ENCODE measurements around the gene BCORL1.

Gene BCORL1

DNA sequence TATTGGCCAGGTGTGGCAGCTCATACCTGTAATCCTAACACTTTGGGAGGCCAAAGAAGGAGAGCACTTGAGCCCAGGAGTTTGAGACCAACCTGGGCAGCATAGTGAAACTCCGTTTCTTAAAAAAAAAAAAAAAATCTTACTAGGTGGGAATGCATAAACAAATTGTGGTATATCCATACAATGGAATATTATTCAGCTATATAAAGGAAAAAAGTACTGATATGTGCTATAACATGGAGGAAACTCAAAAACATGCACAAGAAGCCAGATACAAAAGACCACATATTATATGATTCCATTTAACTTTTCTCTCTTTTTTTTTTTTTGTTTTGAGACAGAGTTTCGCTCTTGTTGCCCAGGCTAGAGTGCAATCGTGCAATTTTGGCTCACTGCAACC is 13.5 kb upstream of the BCORL1 start:
- no peak for DNase-seq

DNA sequence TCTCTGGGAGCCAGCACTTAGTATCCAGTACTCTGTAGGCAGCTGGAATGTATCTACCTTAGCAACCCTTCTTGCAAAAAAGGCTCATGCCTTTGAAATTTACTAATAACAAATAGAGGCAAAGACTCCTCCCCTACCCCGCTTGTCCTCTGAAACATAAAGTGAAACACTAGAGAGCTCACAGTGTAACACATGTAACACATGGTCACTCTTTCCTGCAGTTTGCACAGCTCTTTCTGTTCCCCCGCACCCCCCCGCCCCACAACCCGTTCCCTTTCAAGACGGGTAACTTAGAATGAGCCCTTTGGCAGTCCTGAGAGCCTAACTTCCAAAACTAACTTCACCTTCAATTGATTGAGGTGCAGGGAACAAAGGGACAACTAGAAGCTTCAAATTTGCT is 6.0 kb upstream of the BCORL1 start:
- no peak for DNase-seq

DNA sequence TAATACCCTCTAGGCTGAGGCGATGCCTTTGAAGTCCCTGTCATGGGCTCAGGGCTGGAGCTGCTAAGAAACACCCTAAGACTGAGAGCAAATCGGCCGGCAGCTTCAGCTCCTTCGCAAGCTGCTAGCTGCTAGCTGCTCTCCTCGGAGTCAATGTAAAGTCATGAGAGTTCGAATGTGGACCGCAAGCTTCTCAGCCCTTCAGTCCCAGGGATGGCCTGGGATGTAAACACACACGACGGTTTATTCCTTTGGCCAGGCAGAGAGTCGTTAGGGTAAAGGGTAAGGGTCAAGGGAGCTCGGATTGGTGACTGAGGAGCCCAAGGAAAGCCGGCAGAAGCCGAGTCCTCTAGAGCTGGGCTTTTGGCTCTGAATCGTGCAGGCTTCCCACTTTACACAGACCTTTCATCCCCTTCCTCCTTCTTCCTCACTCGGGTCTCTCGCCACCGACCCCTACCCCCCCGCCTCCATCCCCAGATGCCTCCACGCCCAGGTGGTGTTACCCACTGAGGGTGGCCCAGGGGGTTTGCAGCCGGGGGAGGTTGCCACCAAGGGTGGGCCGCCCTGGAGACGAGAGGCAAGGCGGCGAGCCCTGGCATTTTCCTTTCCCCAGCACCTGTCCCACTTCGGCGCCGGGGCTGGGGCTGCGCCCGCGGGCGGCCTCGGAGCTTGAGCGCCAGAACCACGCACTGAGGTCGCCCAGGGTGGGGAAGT is 3.1 kb upstream of the BCORL1 start:
- DNase-seq: no peak

DNA sequence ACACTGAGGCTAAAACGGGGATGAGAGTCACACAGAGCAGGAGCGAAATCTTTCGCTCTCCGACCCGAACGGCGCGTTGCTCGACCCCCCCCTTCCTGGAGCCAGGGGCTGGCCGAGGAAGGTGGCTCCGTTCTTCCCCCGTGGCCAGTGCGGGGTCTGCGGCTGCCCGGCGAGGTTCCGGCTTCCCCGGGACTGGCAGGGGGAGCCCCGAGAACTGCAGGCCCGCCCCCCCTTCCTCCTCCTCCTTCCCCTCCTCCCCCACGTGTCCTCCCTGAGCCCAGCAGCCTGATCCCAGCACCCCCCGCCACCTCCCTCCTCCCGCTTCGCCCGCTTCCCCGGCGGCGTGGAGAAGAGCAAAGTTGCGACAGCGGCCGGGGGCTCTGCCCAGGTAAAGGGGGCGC is 2.4 kb upstream of the BCORL1 start:
- DNase-seq: no peak

DNA sequence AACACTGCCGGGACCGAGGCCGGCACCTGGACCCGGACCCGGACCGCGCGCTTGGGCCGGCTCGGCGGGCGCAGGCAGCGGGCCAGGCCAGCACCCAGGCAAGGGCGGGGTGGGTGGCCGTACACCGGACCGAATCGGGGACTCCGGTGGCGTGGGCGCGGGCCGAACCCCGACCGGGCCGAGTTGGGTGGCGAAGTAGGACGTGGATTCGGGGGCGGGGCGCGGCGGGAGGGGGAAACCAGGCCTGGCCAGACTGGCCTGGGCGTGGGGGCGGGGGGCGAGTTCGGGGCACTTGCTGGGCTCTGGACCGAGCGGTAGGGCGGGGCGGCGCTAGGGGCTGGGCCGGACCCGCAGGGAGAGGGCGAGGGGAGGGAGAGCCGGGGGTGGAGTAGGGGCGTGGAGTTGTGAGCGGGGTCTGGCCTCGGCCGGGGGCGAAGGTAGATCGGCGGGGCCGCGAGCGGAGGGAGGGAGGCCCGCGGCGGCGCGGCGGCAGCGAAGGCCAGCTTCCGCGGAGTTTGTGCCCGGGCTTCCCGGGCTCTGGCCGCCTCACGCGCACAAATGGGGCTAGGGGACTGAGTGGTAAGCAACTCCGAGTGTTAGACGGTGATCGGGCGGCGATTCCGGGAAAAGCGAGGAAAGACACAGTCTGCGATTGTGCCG is 1.8 kb upstream of the BCORL1 start:
- DNase-seq: no peak

DNA sequence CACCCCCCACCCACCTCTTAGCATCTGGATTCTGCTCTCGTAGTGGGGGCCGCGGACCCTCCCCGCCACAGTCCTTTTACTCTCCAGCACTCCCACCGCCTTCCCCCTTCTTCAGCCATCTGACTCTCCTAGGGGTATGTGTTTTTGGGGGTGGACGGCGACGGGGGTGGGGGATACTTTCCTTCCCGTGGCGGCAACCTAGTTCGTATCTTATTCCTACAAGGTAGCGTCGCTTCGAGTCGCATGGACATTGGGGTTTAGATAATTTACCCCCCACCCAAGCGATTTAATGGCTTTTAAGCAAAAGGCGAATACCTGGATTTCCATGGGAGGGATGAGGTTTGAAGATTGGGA is 1.3 kb upstream of the BCORL1 start:
- no peak for DNase-seq

DNA sequence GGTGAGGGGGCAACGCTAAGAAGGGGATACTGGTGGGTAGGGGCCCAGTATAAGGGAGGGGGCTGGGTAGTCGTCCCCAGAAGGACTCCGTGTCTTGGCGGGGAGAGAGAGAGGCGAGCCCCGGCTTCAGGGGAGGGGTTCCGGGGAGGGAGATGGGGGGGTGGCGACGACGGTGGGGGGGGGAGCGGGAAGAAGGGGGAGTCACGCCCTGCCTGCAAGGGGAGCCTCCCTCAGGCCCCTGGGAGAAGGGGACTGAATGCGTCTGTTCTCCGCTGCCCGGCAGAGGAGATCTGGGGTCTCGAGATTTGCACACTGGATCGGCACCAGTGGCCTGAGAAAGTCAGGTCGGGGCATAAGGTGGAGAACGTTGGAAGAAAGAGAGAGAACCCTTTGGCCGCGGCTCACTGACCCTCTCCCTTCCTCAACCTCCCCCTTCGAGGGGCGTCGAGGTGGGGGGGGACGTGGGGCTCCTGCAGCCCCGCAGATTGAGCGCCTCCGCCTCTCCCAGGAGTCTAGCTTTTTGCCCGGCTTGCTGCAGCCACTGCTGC is 609 bp upstream of the BCORL1 start:
- no peak for DNase-seq

DNA sequence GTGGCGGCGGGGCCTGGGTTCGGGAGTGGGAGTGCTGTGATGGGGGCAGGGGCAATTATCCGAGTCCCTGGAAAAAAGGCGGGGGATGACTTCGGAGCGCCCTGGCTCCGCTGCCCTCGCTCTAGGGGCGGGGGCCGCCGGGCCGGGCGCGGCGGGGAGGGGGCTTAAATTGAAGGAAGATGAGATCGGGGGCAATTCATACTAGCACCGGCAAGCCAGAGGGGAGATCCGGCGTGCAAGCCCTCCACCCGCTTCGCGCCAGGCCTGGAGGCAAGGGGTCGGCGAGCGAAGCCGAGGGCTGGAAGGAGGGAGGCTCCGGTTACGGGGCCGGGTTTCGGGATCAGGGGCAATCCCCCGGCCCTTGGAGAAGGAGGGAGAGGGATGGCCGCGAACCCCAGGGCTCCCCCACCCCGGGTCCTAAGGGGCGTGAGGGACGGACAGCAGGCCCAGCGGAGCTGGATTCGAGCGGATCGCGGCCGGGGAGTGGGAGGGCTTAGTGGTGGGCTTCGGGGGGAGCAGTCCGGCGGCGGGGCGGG is 1.2 kb downstream of the BCORL1 start:
- no peak for DNase-seq

DNA sequence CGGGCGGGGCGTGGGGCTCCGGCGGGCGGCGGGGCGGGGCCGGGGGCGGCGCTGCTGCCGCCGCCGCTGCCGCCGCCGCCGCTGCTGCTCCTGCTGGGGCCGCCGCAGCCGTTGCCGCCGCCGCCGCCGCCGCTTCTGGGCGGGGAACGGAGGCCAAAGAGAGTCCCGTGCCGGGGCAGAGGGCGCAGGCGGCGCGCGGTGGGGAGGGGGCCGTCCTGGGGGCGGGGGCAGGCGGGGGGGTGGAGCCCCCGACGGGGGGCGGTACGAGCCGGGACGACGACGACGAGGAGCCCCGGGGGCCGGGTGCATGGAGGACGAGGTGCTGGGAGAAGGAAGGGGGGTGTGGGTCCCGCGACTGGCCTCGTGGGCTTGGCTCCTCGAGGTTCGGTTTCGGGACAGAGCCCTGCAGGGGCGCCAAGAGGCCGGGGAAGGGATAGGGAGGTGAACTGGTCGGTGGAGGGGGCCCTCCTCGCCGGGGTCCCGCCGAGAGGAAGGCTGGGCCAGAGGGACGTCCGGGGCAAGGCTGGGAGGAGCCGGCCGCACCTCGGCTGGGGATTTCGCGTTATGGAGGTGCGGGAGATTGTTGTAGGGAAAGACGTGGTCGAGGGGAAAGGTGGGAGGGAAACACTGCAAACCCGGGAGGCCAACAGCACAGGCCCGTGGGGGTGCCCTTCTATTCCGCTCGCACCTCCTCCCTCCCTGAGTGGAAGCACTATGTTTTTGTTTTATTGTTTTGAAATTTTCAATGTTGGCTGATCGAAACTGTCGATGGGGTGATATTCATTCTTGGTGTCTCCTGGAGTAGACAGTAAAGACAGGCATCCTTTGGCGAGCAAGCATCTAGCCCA is 1.9 kb downstream of the BCORL1 start:
- no peak for DNase-seq

DNA sequence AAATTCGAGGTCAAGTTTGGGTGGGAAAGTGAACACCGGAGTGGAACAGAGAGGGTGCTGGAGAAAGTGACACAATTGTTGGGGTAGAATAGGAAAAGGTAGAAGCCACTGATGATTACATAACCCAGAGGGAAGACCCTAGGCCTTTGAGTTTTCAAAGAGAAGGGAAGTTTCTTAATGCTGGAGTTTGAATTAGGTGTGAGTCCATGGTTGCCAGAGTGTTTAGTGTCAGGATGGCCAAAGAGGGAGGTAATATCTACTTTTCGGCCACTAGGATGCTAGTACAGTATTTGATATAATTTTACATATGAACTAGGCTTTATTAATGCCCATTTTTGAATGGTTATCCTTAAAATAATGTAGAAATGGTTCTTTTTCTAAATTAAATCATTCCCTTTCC is 5.4 kb downstream of the BCORL1 start:
- no peak for DNase-seq

DNA sequence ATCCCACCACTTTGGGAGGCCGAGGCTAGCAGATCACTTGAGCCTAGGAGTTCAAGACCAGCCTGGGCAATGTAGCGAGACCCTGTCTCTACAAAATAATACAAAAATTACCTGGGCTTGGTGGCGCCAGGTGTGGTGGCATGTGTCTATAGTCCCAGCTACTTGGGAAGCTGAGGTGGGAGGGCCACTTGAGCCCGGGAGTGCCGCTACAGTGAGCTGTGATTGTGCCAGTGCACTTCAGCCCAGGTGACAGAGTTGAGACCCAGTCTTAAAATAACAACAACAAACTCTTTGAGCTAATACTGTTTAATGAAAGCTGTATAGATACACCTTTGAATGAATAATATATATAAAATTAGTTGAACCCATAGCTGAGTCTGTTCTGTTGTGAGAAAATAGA is 9.7 kb downstream of the BCORL1 start:
- DNase-seq: no peak

DNA sequence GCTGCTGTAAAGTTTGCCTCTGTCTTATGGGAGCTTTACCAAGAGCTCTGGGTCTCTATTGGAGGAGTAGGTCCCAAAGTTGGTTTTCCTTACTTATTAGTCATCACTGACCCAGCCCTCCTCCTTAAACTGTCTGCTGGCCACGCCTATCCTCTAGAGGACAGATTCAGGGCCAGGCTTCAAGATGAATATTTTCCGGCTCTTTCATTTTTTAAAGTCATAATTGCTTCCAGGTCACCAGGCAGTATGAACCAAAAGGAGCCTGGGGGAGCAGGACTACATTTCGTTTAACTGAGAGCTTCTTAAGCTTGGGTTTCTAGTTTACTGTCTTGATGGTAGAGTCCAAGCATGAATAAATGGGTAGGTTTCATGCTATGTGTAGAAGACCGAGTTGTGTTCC is 13.7 kb downstream of the BCORL1 start:
- DNase-seq: no peak

DNA sequence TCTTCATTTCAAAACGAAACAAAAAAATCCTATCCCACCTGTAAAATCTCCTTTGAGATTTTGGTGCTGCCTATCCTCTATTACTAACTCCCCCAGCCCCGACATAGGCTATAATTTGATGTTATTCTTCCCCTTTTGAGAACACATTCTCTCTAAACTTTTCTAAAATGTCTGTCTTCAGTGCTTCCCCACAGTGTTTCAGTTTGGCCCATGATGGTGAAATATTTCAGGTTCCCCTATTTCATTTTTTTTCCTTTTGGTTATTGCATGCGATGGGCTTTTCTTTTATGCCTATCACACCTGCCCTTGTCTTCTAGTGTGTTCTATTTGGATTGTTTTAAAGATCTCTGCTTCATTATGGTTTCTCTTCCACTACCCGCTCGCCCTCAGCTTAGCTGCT is 14.7 kb downstream of the BCORL1 start:
- DNase-seq: no peak

DNA sequence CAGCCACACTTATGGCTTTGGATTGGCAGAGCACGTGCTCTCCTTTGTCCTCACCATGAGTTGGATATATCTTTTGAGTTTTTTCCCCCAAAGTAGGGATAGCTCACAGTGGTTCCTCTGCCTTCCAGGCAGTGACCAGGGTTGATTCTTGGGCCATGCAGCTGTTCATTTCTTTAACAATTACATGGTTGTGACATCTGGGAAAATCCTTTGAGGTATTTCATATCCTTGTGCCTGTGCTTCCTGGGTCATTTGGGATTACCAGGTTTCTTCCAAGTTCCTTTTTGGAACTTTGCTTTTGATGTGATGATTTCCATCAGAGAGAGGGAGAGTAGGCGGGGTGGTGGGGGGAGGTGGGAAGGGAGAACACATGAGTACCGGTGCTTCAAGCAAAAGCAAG is 15.6 kb downstream of the BCORL1 start:
- DNase-seq: no peak

DNA sequence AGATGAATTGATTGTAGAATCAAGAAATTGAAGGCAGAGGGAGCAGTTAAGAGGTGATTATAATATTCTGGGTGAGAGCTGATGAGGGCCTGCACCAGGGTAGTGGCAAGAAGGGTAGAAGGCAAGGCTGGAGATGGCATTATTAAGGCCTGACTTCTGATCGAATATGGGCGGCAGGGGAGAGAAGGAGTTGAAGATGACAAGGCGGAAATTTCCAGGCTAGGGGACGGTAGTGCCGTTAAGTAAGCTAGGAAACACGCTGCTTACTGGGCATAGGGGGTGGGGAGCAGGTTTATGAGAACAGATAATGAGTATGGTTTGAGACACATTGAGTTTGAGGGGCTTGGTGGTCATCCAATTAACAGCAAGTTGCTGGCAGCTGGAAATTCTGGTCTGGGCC is 19.5 kb downstream of the BCORL1 start:
- DNase-seq: no peak

DNA sequence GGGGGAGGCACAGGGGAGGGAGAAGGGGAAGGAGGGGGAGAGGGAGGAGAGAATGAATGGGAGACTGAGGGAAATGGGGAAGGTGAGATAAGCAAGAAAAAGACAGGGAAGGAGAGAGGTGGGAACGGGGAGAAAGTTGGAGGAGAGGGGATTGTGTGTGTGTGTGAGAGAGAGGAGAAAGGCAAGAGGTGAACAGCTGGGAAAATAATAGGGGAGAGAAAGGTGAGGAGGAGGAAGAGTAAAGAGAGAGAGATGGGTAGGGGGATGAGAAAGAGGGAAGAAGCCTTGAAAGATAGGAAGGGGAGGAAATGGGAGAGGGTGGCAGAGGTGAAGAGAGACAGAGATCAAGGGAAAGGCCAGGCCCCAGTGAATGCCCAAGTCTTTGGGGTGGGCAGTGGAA is 20.1 kb downstream of the BCORL1 start:
- DNase-seq: no peak

DNA sequence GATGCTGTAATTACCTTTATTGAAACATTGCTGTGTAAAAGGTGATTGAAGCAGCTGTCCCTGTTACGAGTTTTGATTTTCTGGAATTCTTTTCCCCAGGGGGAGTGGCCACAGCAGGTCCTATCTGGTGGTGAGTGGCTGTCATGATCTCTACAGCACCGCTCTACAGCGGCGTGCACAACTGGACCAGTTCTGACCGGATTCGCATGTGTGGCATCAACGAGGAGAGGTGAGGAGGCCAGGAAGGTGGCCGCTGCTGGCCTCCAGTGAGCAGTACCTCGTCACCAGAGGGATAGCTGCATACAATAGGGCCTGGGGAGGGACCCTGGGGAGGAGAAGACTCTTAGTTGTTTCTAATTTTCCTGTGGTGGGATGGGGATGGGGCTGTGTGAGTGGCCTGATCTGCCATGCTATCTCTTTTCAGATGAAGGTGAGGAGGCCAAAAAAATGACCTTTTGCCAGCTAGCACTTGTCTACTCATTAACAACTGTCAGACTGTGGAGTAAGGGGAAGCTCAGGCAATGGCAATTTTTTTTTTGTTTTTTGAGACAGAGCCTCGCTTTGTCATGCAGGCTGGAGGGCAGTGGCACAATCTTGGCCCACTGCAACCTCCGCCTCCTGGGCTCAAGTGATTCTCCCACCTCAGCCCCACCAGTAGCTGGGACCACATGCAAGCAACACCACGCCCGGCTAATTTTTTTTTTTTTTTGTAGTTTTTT is 22.8 kb downstream of the BCORL1 start:
- no peak for DNase-seq

DNA sequence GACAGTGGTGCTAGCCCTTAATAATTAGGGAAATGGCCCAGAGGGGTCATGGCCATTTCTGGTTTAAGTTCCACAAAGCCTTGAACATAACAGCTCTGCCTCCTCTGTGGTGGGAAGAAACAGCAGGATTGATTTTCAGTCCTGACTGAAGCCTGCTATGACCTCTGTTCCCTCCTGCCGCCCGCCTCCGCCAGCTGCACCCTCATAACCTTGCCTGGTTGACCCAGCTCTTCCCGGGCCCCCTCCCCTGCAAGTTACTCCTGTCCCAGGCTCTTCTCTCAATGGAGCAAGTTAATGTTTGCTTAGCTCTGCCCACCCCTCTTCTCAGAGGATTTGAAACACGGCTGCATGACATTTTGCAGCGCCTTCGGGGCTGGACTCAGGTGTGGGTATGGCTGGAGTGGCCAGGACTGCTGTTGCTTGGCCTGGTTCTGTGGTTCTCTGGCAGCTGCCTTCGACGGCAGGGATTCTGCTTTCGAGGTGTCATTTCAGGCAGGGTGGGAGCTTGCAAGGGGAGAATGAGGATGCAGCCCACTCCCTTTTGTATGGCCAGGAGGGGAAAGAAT is 27.3 kb downstream of the BCORL1 start:
- no peak for DNase-seq

DNA sequence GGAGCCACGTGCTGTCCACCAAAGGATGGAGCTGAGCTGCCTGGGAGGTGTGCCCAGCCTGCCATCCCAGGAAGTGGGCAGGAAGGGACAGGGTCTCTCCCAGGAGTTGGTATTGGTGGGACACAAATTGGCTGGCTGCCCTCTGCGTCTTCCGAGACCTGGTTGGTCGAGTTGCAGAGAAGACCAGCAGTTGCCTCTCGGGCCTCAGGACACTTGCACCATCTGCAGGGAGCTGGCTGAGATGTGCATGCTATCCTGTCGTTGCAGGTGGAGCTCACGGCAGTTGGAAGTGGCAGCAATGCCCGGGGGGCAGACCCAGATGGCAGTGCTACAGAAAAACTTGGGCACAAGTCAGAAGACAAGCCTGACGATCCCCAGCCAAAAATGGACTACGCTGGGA is 30.2 kb downstream of the BCORL1 start:
- no peak for DNase-seq

DNA sequence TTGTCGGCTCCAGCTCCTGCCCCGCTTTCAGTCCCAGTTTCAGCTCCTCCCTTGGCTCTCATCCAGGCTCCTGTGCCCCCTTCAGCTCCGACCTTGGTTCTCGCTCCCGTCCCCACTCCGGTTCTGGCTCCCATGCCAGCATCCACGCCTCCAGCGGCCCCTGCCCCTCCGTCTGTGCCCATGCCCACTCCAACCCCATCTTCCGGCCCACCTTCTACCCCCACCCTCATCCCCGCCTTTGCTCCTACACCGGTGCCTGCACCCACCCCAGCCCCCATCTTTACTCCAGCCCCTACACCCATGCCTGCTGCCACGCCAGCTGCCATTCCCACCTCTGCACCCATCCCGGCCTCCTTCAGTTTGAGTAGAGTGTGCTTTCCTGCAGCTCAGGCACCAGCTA is 31.2 kb downstream of the BCORL1 start:
- DNase-seq: no peak

DNA sequence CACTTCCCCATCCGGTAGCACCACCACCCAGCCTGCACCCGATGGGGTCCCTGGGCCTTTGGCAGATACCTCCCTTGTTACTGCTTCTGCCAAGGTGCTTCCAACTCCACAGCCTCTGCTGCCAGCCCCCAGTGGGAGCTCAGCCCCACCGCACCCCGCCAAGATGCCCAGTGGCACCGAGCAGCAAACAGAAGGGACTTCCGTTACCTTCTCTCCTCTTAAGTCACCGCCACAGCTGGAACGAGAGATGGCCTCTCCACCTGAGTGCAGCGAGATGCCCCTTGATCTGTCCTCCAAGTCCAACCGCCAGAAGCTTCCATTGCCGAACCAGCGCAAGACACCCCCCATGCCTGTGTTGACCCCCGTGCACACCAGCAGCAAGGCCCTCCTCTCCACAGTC is 31.9 kb downstream of the BCORL1 start:
- DNase-seq: no peak

DNA sequence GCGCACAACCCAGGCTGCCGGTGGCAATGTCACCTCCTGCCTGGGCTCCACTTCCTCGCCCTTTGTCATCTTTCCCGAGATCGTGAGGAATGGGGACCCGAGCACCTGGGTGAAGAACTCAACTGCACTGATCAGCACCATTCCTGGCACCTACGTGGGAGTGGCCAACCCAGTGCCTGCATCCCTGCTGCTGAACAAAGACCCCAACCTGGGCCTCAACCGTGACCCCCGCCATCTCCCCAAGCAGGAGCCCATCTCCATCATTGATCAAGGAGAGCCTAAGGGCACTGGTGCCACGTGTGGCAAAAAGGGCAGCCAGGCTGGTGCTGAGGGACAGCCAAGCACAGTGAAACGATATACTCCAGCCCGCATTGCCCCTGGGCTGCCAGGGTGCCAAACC is 32.3 kb downstream of the BCORL1 start:
- DNase-seq: no peak

DNA sequence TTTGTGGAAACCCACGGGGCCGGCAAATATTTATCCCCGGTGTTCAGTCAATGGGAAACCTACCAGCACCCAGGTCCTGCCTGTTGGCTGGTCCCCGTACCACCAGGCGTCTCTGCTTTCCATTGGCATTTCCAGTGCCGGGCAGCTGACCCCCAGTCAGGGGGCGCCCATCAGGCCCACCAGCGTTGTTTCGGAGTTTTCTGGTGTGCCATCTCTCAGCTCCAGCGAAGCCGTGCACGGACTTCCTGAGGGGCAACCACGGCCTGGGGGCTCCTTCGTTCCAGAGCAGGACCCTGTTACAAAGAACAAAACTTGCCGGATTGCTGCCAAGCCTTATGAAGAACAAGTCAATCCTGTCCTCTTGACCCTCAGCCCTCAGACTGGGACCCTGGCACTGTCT is 32.7 kb downstream of the BCORL1 start:
- DNase-seq: no peak

Measured in NCI-H1930 (cell line).